GM12865 (cell line): Measurements from ENCODE around the gene FEN1.

Experiments used
- DNase-seq: peaks from one replicate; pipeline ENCODE4 v3.0.0; 2010; ENCODE audit warnings: low read depth
- H3K4me3 ChIP-seq: 2 replicates; pipeline ENCODE4 v1.5.1; 2011; ENCODE audit warnings: mild to moderate bottlenecking, low read depth, low read length, control low read depth
- CTCF ChIP-seq: IDR thresholded peaks from 2 replicates; pipeline ENCODE4 v1.5.1; 2011; ENCODE audit warnings: low read length, control low read depth, low read depth, inconsistent platforms; ENCODE audit not compliant: insufficient read depth; ENCODE audit errors: missing control alignments

Gene FEN1

GRCh38 chr11:61771985-61772455 lies 20.7 kb upstream of the FEN1 start:
- H3K4me3 ChIP-seq: no peak overlapping the region
- no peak for DNase-seq
- TF ChIP-seq CTCF: no peak

GRCh38 chr11:61773356-61773755 lies 19.4 kb upstream of the FEN1 start:
- no peak for TF ChIP-seq CTCF

GRCh38 chr11:61773809-61774208 lies 18.9 kb upstream of the FEN1 start:
- DNase-seq: no peak
- TF ChIP-seq CTCF: no peak
- H3K4me3 ChIP-seq: no peak overlapping the region

More at GRCh38 chr11:61773356-61773755, 19.4 kb upstream of the FEN1 start:
- no peak overlapping the region for H3K4me3 ChIP-seq
- DNase-seq: no peak

GRCh38 chr11:61774411-61774810 lies 18.3 kb upstream of the FEN1 start:
- no peak for TF ChIP-seq CTCF
- no peak overlapping the region for H3K4me3 ChIP-seq
- no peak for DNase-seq

GRCh38 chr11:61775106-61775505 lies 17.6 kb upstream of the FEN1 start:
- no peak for DNase-seq
- no peak overlapping the region for H3K4me3 ChIP-seq
- TF ChIP-seq CTCF: no peak

- H3K4me3 ChIP-seq: no peak overlapping the region
- no peak for DNase-seq
- no peak for TF ChIP-seq CTCF
Measured at GRCh38 chr11:61775606-61776554, 16.8 kb upstream of the FEN1 start.
